ENCODE measurements around the gene KLHL9.

DNA sequence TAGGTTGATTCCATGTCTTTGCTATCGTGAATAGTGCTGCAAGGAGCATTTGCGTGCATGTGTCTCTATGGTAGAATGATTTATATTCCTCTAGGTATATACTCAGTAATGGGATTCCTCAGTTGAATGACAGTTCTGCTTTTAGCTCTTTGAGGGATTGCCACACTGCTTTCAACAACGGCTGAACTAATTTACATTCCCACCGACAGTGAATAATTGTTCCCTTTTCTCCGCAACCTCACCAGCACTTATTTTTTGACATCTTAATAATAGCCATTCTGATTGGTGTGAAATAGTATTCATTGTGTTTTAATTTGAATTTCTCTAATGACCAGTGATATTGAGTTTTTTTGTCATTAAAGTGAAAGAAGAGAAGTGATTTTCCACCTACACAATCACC is 48.5 kb downstream of the KLHL9 start:
- TF ChIP-seq CTCF (conservative IDR thresholded peaks at IDR 0.05) (no peak), EZH2 (IDR thresholded peaks at IDR 0.05; ENCODE audit: low read depth) (no peak)
